Hematopoietic multipotent progenitor cell treated with erythropoietin and hydrocortisone succinate and interleukin-3 and kit ligand, for 17 days (in vitro differentiated cells): ENCODE results near the gene SKAP2.

Experiments used
- DNase-seq: peaks from one replicate; pipeline ENCODE4 v3.0.0-alpha.2; 2015; ENCODE audit warnings: low spot score

The SKAP2 gene

DNA sequence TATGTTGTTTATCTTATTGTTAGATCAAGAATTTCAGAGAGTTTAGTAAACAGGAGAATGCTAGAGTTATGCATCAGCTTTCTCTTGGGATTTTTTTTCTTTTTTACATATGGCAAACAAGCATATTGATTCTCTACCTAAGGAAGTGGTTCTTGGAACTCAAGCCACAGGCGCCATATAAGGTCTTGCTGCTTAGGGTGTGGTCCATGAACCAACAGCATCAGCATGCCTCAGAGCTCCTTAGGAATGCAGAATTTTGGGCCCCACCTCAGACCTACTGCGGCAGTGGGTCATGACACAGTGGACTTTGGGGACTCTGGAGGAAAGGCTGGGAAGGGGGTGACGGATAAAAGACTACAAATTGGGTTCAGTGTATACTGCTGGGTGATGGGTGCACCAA is 230.8 kb downstream of the SKAP2 start:
- DNase-seq: no peak

DNA sequence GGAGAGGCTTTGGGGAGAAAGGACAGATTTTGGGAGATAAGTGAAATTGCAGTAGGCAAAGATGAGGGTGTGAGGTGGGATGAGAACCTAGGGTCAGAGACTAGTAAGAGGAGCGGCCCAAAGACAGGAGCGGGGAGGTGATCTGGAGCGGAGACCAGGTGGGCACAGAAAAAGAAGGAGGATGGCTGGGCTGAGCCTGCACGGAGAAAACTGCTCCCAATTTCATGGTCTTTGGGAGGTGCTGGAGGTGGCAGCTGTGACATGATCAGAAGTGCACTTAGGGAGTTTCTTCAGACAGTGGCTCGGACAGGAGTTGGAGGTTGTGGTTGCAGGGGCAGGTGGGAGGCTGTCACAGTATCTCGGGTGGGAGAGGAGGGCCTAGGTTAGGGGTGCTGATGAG is 232.8 kb downstream of the SKAP2 start:
- DNase-seq: no peak

DNA sequence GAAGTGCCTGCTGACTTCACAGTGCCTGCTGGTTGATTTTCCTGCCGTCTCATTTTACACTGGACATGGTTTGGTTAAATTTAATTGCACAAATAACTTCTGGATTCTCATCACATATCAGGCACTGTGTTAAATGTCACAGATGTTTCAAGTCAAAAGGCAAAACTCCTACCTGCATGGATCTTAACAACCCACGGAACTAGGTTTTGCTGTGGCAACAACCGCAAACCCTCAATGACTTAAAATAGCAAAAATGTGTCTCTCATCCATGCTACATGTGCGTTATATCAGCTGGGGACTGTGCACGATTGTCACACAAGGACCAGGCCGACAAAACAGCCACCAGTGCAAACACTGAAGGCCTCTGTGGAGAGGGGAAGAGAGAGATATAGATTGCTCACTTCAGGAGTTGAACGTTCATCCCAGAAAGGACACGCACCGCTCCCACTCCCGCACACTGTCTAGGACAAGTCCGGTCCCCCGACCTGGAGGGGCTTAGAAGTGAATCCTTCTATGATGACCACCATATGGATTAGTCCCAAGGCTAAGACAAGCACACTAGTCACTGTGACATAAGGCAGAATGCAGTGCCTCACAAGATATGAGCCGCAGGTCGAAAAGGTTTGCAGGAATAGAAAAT is 233.3 kb downstream of the SKAP2 start:
- DNase-seq: no peak

DNA sequence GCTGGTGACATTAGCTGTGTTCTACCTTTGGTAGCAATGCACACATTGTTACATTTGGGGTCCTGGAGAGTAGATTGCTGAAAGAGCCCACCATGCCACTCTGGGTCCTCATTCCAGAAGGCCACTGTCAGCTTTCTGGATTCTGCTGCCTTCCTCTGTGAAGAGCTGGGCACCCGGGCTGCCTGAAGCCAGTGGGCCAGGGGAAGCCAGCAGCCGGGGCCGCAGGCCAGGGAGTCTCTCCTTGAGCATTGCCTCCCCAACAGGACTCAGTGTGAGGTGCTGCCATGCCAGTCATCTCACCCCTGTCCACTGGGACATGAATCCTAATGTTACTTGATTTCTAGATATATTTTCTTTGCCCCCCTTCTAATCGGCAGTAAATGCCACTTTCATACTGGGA is 234.0 kb downstream of the SKAP2 start:
- no peak for DNase-seq

DNA sequence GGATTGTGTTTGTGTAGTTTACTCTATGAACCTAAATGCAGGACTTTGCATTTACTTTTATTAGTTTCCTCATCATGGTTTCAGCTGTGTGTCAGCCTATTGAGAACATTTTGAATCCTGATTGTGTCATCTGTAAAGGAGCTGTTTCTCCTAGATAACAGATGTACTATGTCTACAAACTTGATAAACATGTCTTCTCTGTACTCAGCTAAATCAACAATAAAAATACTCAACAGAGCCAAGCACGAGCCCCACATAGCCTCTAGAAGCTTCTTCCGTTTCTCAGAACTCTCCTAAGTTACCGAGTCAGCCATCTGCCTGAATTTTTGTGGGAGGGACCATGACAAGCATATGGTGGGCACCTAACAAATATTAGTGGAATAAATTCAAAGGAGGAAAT is 234.7 kb downstream of the SKAP2 start:
- no peak for DNase-seq

DNA sequence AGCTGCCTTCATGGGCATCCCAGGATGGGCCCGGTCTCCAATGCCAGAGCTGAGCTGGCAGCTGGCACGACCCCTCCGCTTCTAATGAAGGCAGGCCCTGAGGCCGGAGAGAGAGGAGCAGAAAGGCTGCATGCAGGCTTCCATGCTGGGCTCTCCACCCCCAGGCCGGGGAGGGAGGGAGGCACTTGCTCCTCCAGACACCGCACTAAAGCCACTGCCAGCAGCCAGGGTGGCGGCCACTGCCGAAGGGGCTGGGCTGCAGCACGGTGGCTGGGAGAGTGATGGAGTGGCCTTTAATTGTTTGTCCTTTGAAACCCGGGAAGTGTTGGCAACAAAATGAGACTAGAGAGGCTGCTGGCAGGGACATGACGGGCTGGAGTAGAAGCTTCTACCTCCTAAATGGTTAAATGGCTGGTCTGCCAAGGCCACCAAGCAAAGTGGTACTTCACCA is 236.5 kb downstream of the SKAP2 start:
- DNase-seq: no peak

DNA sequence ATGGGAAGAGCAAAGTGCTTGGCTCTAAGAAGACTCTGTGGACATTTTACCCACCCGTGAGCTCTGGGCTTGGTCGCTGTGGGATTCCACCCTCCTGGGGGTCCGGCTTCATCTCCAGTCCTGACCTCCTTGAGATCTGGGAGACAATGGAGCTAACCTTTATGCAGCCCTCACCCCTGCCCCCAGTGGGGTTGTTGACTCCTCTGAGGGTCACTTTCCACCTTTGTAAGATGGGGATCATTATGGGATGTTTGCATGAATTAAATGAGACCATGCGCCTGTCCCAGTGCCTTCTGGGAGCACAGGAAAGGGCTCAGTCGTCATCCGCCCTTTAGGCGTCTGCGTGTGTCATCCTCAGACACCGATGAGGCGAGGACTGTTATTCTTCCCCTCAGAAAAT is 237.2 kb downstream of the SKAP2 start:
- no peak for DNase-seq

DNA sequence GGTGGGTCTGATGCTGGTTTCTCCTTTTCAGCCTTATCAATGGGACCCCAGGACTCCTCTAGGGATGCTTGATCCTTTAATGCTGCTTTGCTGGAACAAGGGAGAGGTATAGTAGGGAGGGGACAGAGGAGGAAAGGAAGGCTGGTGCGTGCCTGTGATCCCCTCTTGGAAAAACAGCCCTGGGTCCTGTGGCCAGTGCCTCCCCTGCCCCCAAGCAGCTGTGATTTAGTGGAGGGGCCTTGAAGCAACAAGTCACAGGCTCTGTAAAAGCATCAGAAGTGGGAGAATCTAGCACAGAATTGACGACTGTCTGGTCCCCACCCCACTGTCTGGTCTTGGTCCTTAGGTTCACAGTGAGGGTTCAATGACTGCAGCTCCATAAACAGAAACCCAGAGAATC is 237.7 kb downstream of the SKAP2 start:
- no peak for DNase-seq

DNA sequence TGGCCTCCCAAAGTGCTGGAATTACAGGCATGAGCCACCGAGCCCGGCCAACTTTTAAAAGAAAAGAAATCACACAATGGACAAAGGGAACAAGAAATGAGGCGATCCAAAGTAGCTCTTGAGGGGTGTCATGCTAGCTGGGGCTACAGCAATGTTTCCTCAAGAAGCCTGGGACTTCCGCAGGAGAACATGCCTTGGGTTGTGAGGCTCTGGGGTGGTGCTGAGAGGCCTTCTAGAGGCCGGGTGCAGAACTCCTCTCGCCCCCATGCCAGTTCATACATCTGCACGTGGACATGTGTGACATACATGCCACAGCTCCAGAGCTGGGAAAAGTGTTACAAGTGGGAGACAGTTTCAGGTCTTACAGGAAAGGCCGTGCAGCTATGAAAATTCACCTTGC is 238.2 kb downstream of the SKAP2 start:
- no peak for DNase-seq

DNA sequence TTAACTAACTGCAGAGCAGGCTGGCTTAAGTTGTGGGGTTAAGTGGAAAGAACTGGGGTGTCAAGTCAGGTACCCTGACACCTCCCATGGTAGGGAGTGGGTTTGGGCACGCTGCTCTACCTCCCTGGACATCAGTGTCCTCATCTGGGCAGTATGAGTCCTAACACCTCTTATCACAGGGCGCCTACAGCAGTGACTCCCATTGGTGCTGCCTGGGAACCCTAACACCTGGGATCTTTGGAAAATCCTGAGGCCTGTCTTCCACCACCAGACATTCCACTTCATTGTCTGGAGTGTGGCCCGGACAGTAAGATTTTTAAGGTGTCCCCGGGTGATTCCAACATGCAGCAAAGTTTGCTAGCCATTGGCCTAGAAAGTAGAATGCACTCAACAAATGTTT is 239.1 kb downstream of the SKAP2 start:
- no peak for DNase-seq

DNA sequence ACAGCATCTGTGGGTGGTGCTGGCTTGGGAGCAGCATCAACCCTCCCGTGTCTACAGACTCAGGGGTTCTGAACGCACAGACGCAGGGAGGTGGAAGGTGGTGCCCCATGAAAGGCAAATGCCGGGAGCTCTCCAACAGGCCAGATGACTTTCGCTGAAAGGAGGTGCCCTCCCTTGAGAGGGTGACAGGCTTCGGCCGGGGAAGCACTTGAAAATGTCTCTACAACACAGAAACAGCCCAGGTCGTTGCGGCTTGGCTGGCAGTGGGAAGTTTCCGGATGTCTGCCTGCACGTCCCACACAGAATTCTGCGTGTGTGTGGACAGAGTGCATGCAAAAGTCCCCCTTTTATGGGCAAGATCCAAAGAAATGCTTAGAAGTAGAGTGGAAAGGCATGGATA is 239.6 kb downstream of the SKAP2 start:
- DNase-seq: no peak

DNA sequence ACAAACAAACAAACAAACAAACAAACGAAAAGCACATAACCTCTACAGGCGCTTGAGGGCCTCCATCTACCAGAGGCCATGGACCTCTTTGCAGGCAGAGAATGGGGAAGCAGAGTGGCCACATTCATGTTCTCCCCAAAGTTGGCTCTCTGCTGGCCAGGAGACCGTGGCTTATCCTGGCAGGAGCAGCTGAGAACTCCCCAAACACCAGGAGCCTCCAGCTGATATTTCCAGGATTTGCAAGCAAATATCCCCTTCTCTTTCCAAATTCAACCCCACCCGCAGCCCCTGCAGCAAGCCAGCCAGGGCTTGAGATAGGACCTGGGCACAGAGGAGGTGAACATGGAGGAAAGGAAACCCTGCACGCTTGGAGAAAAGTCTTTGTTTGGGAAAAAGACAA is 240.0 kb downstream of the SKAP2 start:
- DNase-seq: no peak

DNA sequence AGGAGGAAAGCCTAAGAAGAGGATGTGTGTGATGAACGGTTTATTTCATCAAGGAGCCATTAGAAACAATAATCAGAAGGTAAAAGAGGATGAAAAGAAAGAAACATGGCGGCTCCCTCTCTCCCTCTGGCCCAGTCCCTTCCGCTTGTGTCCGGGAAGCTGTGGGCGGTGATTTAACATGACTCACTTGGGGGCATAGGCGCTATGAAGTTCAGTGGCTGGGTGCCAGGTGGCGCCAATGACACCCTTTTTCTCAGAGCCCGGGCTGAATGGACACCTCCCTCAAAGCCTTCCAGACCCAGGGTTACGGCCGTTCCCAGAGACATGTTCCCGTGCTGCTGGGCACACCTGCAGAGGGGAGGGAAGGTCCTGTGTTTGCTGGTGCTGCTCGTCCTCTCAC is 244.0 kb downstream of the SKAP2 start:
- no peak for DNase-seq

DNA sequence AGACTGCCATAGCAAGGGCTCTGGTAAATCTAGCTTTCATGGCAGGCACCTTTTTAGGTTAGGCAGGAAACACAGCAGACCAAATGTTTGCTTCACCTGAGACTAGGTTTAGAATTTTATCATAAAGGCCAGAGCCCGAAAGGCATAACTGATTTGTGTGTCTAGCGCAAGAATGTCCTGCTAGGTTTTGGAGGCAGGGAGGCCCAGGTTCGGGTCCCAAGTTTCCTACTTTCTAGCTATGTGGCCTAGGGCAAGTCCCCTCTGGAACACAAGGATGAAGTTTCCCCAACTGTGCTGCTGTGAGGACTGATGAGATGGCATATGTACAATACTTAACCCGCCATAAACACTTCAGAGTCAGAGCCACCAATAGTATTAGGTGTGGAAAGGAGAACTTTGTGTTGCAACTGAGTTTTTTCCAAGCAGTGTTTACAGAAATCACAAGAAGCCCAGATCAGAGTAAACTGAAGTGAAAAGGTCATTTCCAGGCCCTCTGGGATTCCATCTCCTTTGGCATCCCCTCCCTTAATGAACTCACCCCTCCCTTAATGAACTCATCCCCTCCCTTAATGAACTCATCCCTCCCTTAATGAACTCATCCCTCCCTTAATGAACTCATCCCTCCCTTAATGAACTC is 244.9 kb downstream of the SKAP2 start:
- DNase-seq: no peak

DNA sequence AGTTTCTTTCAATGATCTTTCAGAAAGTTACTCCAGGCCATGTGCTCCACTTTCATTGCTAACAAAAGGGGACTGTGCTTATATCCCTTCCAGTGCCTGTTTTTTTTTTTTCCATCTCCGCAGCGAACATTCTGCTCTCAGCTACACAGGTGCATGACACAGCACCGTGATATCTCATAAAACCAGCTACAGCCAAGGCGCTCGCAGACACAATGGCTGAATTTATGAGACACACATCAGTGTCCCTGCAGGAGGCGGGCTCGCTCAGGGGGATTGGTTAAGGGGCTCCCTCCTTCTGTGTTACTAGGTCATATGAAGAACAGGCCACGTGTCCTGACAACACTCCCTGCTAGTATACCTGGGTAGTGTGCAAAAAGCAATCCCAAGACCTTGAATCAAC is 245.5 kb downstream of the SKAP2 start:
- no peak for DNase-seq

DNA sequence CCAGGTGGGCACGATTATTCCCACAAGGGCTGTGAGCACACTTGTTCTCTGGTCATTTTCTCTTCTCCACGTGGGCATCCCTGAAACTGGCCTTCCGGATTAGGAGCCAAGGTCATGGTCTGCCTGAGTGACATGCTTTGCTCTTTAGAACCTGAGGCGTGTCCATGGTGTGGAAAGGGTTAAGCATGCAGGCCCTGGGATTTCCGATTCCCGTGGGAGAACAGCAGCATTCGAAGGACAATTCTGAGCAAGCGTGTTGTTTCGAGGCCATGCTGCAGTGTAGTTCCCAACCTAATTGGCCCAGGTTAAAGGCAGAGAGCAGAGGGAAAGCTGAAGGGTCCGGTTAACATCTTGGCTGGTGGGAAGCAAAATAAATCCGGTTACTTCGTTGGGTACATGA is 245.9 kb downstream of the SKAP2 start:
- no peak for DNase-seq
